HL-60 (cell line): ENCODE measurements around the gene KIAA0319L.

Experiments used
- CTCF ChIP-seq: IDR thresholded peaks from one replicate; pipeline ENCODE4 v1.5.1; 2011; ENCODE audit warnings: low read length, control low read depth, inconsistent platforms; ENCODE audit not compliant: insufficient read depth
- SPI1 ChIP-seq: IDR thresholded peaks from 2 replicates; pipeline ENCODE4 v1.6.1; 2012; ENCODE audit warnings: low read depth, mild to moderate bottlenecking, borderline replicate concordance

- TF ChIP-seq CTCF (no peak), SPI1 (no peak)
Measured at GRCh38 chr1:35428360-35428759, 128.8 kb downstream of the KIAA0319L start.
